GM23338 (cell line): ENCODE results near the gene ZFR2.

Experiments
- CTCF ChIP-seq, 2 experiments: fragments of 200-600 bp in 1 of 2; sonication (generic) in 1 of 2; conservative IDR thresholded peaks; 2 replicates each; pipeline versions ENCODE4 v1.5.1 to v1.6.1; 2016 to 2017; ENCODE audit warnings: antibody characterized with exemption in 2 of 2, low read depth in 2 of 2, mild to moderate bottlenecking in 2 of 2, moderate library complexity in 1 of 2
- EZH2 ChIP-seq: fragments of 200-600 bp; sonication (generic); IDR thresholded peaks from one replicate; pipeline ENCODE4 v1.8.0; 2017; ENCODE audit warnings: antibody characterized with exemption, mild to moderate bottlenecking, low read depth; ENCODE audit not compliant: unreplicated experiment
- JUNB ChIP-seq: IDR thresholded peaks from one replicate; pipeline ENCODE4 v1.6.1; 2016; ENCODE audit warnings: antibody characterized with exemption; ENCODE audit not compliant: unreplicated experiment
- NANOG ChIP-seq: IDR thresholded peaks from 2 replicates; pipeline ENCODE4 v1.6.1; 2016; ENCODE audit warnings: antibody characterized with exemption, borderline replicate concordance
- ZNF331 ChIP-seq: fragments of 250-450 bp; sonication (Bioruptor Pico); IDR thresholded peaks from 2 replicates; pipeline ENCODE4 v1.5.0; 2020; ENCODE audit warnings: low read depth, mild to moderate bottlenecking, moderate library complexity

DNA sequence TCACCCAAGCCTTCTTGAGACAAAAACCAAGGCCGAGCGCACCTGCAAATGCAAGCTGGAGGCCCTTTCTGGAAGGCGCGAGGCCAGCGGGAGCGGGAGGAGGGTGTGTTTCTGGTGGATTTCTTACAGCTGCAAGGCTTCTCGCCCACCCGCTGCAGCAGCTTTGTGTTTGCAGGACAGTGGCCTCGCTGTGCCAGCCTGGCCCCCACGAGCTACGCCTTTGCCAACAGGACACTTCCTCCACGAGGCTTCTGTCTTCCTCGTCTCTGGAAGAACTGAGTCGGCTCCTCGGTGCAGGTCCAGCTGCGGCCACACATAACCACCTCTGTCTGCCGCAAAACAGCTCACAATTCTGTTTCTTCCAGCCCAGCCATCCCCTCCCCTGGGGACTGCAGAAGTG, 21.8 kb upstream of the ZFR2 start:
- no peak for TF ChIP-seq CTCF (conservative IDR thresholded peaks at IDR 0.05; ENCODE audit: low read depth in 2 of 2)
- no peak for TF ChIP-seq ZNF331
- no peak for TF ChIP-seq EZH2
- TF ChIP-seq NANOG: no peak
- no peak for TF ChIP-seq JUNB
